Measurements from ENCODE around the gene ARL3. TPM values are rescaled to one million over a fixed set of nuclear protein-coding genes. Genes with fewer than 3 reads are reported as not detected.
A peak's percentile ranks its signal among the peaks of the same experiment; 100 is the strongest.

Gene ARL3, protein sequence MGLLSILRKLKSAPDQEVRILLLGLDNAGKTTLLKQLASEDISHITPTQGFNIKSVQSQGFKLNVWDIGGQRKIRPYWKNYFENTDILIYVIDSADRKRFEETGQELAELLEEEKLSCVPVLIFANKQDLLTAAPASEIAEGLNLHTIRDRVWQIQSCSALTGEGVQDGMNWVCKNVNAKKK
- polyA plus RNA-seq (2013, experiment 1 of 2), result 24.6 TPM
- 25.9 TPM for polyA plus RNA-seq (2013, experiment 2 of 2)

DNA sequence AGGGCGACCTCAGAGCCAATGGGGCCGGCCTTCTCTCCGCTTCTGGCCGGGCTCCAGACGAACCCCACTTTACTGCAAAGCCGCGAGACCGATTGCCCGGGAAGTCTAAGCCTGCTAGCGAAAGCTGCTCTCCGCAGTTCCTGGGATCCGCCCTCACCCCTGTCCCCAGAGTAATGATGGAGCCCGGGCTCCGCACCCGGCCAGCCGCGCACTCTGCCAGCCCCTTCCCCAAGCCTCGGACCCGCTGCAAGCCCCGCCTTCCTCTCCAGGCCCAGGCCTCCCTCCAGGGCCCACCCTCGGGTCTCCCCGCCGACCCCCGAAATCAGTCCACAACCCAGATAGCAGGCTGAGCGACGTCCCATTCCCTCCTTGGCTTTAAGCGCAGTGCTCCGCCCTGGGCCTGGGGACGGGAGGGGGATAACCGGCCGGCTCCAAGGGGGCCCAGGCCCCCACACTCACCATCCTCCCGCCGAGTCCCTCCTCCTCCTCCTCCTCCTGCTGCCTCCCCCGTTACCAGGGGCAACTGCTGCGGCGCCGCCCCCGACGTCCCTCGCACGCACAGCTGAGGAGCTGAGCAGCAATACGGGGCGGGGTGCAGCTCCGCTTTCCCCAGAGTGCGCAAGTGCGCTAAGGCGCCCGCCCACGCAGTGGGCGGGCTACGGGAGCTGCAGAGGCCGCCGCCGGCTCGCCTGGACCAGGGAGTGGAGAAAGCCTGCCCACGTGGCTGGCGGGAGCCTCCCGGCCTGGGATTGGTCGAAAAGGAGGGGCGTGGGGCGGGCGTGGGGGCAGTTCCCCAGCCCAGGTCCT, at the start of gene ARL3:
Gene ARL3, minus strand, starts transcription at position 584 of the 807 bp plus-strand sequence. Its CDS starts 122 bp downstream, at position 462.
- Histone ChIP-seq H2AFZ (ENCODE audit: low read depth, low read length) (peak within 1 kb of the TSS; percentile 69), H4K91ac (ENCODE audit: low read length) (peak within 1 kb of the TSS; percentile 87), H3K4me3 (ENCODE audit: insufficient read depth in 1 of 2, low read depth in 1 of 2, low read length in 2 of 2) (peak within 1 kb of the TSS; percentile 84 to 94), H3K4me2 (ENCODE audit: low read length, poor library complexity, severe bottlenecking) (peak within 1 kb of the TSS; percentile 89), H2BK120ac (ENCODE audit: low read depth, low read length) (peak within 1 kb of the TSS; percentile 88), H2AK5ac (ENCODE audit: low read length, severe bottlenecking) (no peak within 1 kb of the TSS), H3K4ac (ENCODE audit: low read depth in 1 of 2, low read length in 2 of 2) (peak within 1 kb of the TSS; percentile 79 to 95), H3K27ac (ENCODE audit: low read length, poor library complexity, severe bottlenecking) (peak within 1 kb of the TSS; percentile 92), H3K36me3 (ENCODE audit: control insufficient read depth in 1 of 2, insufficient read depth in 2 of 2, low read depth in 1 of 2, low read length in 2 of 2) (peaks cover 0 to 6% of the 10 kb centered on the region in 2 experiments), H2BK15ac (ENCODE audit: low read depth, poor library complexity, severe bottlenecking) (peak within 1 kb of the TSS; percentile 84), H3K14ac (ENCODE audit: low read length in 2 of 2) (peak within 1 kb of the TSS in 1 of 2 experiments; percentile 95), H2BK12ac (ENCODE audit: low read length in 2 of 2) (peak within 1 kb of the TSS; percentile 80 to 99), H2BK5ac (ENCODE audit: low read depth, low read length, poor library complexity, severe bottlenecking) (peak within 1 kb of the TSS; percentile 69), H3K9ac (ENCODE audit: low read length) (peak within 1 kb of the TSS; percentile 96), H3K23ac (ENCODE audit: low read length in 2 of 2) (peak within 1 kb of the TSS in 1 of 2 experiments; percentile 66), H3K9me3 (ENCODE audit: control insufficient read depth, low read length) (no peaks in the 10 kb centered on the region), H3K79me1 (replicated peaks; ENCODE audit: low read length, poor library complexity, severe bottlenecking) (peaks cover 16% of the 10 kb centered on the region), H3K18ac (ENCODE audit: low read depth in 1 of 2, low read length in 2 of 2) (peak within 1 kb of the TSS; percentile 91 to 98), H4K8ac (ENCODE audit: low read length) (peak within 1 kb of the TSS; percentile 59), H3K4me1 (ENCODE audit: control insufficient read depth, insufficient read depth, low read depth, low read length) (peaks cover 19% of the 10 kb centered on the region), H3K27me3 (ENCODE audit: control insufficient read depth in 1 of 2, insufficient read depth in 1 of 2, low read length in 2 of 2) (no peaks in the 10 kb centered on the region)
- peak; percentile 99 for DNase-seq
- WGBS, result under 1% methylated on average over 60 of the region's 62 CpGs

GRCh38 chr10:102763037-102763607, 48.9 kb upstream of the ARL3 start:
- peaks cover 34% of the 10 kb centered on the region for H3K79me1 ChIP-seq (replicated peaks; ENCODE audit: low read length, poor library complexity, severe bottlenecking)
- no peak for DNase-seq
- no peak overlapping the region for H3K27ac ChIP-seq (ENCODE audit: low read length, poor library complexity, severe bottlenecking)
- H3K9ac ChIP-seq (ENCODE audit: low read length), result peak overlapping the region; percentile 56
- no peak overlapping the region for H3K4ac ChIP-seq (ENCODE audit: low read depth in 1 of 2, low read length in 2 of 2)
- H2AK5ac ChIP-seq (ENCODE audit: low read length, severe bottlenecking), result no peak overlapping the region
- H2BK15ac ChIP-seq (ENCODE audit: low read depth, poor library complexity, severe bottlenecking), result no peak overlapping the region
- WGBS, result 75% methylated on average over 7 of the region's 7 CpGs
- no peak overlapping the region for H2AFZ ChIP-seq (ENCODE audit: low read depth, low read length)
- H3K36me3 ChIP-seq (ENCODE audit: control insufficient read depth in 1 of 2, insufficient read depth in 2 of 2, low read depth in 1 of 2, low read length in 2 of 2), result peaks cover 10 to 11% of the 10 kb centered on the region in 2 experiments
- H3K18ac ChIP-seq (ENCODE audit: low read depth in 1 of 2, low read length in 2 of 2), result no peak overlapping the region
- no peak overlapping the region for H4K8ac ChIP-seq (ENCODE audit: low read length)
- H3K9me3 ChIP-seq (ENCODE audit: control insufficient read depth, low read length), result no peaks in the 10 kb centered on the region
- H3K4me2 ChIP-seq (ENCODE audit: low read length, poor library complexity, severe bottlenecking), result no peak overlapping the region
- no peak overlapping the region for H2BK12ac ChIP-seq (ENCODE audit: low read length in 2 of 2)
- no peaks in the 10 kb centered on the region for H3K27me3 ChIP-seq (ENCODE audit: control insufficient read depth in 1 of 2, insufficient read depth in 1 of 2, low read length in 2 of 2)
- no peak overlapping the region for H3K23ac ChIP-seq (ENCODE audit: low read length in 2 of 2)
- no peak overlapping the region for H3K14ac ChIP-seq (ENCODE audit: low read length in 2 of 2)
- H4K91ac ChIP-seq (ENCODE audit: low read length), result no peak overlapping the region
- H2BK5ac ChIP-seq (ENCODE audit: low read depth, low read length, poor library complexity, severe bottlenecking), result no peak overlapping the region
- no peak overlapping the region for H2BK120ac ChIP-seq (ENCODE audit: low read depth, low read length)
- no peak overlapping the region for H3K4me3 ChIP-seq (ENCODE audit: insufficient read depth in 1 of 2, low read depth in 1 of 2, low read length in 2 of 2)
- H3K4me1 ChIP-seq (ENCODE audit: control insufficient read depth, insufficient read depth, low read depth, low read length), result peaks cover 25% of the 10 kb centered on the region

- no peak for DNase-seq
- Histone ChIP-seq H3K79me1 (replicated peaks; ENCODE audit: low read length, poor library complexity, severe bottlenecking) (peaks cover 33% of the 10 kb centered on the region), H3K27ac (ENCODE audit: low read length, poor library complexity, severe bottlenecking) (no peak overlapping the region), H3K4ac (ENCODE audit: low read depth in 1 of 2, low read length in 2 of 2) (no peak overlapping the region), H3K36me3 (ENCODE audit: control insufficient read depth in 1 of 2, insufficient read depth in 2 of 2, low read depth in 1 of 2, low read length in 2 of 2) (peaks cover 10 to 11% of the 10 kb centered on the region in 2 experiments), H3K4me3 (ENCODE audit: insufficient read depth in 1 of 2, low read depth in 1 of 2, low read length in 2 of 2) (peak overlapping the region in 1 of 2 experiments; percentile 15), H4K8ac (ENCODE audit: low read length) (no peak overlapping the region), H2BK12ac (ENCODE audit: low read length in 2 of 2) (peak overlapping the region in 1 of 2 experiments; percentile 63), H3K18ac (ENCODE audit: low read depth in 1 of 2, low read length in 2 of 2) (no peak overlapping the region), H3K4me2 (ENCODE audit: low read length, poor library complexity, severe bottlenecking) (no peak overlapping the region), H3K23ac (ENCODE audit: low read length in 2 of 2) (no peak overlapping the region), H3K27me3 (ENCODE audit: control insufficient read depth in 1 of 2, insufficient read depth in 1 of 2, low read length in 2 of 2) (no peaks in the 10 kb centered on the region), H4K91ac (ENCODE audit: low read length) (peak overlapping the region; percentile 65), H2BK5ac (ENCODE audit: low read depth, low read length, poor library complexity, severe bottlenecking) (no peak overlapping the region), H3K9me3 (ENCODE audit: control insufficient read depth, low read length) (no peaks in the 10 kb centered on the region), H2BK120ac (ENCODE audit: low read depth, low read length) (no peak overlapping the region), H3K9ac (ENCODE audit: low read length) (peak overlapping the region; percentile 36), H3K4me1 (ENCODE audit: control insufficient read depth, insufficient read depth, low read depth, low read length) (peaks cover 25% of the 10 kb centered on the region), H2BK15ac (ENCODE audit: low read depth, poor library complexity, severe bottlenecking) (no peak overlapping the region), H2AK5ac (ENCODE audit: low read length, severe bottlenecking) (no peak overlapping the region), H2AFZ (ENCODE audit: low read depth, low read length) (no peak overlapping the region), H3K14ac (ENCODE audit: low read length in 2 of 2) (no peak overlapping the region)
- 100% methylated on average over 7 of the region's 7 CpGs for WGBS
These were observed 48.3 kb upstream of the ARL3 start for GRCh38 chr10:102762401-102763015.
